Ascending aorta (tissue), 2 donors: ENCODE data around the gene ATP1A2. TPM values are rescaled to one million over a fixed set of nuclear protein-coding genes. Genes with fewer than 3 reads are reported as not detected.

Source experiments
- DNase-seq, 2 donors: peaks; one replicate each; pipeline ENCODE4 v3.0.0-alpha.2; 2019; ENCODE audit warnings: low spot score in 2 of 2
- H3K27ac ChIP-seq, 2 donors: fragments of 200-600 bp; sonication (generic); one replicate each; pipeline ENCODE4 v1.5.1; 2016 to 2017; ENCODE audit warnings: mild to moderate bottlenecking in 1 of 2
- H3K27me3 ChIP-seq: fragments of 200-600 bp; sonication (generic); one replicate; pipeline ENCODE4 v1.5.1; 2017
- H3K36me3 ChIP-seq, 2 donors: fragments of 200-600 bp; sonication (generic); one replicate each; pipeline ENCODE4 v1.5.1; 2016
- H3K4me1 ChIP-seq, 2 donors: fragments of 200-600 bp; sonication (generic); one replicate each; pipeline ENCODE4 v1.5.1; 2016 to 2017; ENCODE audit warnings: mild to moderate bottlenecking in 1 of 2
- H3K4me3 ChIP-seq, 2 donors: fragments of 200-600 bp; sonication (generic); one replicate each; pipeline ENCODE4 v1.5.1; 2016 to 2017; ENCODE audit warnings: mild to moderate bottlenecking in 1 of 2
- H3K9me3 ChIP-seq, 2 donors: fragments of 200-600 bp; sonication (generic); one replicate each; pipeline ENCODE4 v1.5.1; 2016
- intact Hi-C: fragments of 100-400 bp; cut with DNase I; formaldehyde crosslinking; loops from one replicate; pipeline ENCODE4 v1.15.1; 2023
- total RNA-seq: library from RNA; depleted of rRNA; stranded (reverse); fragments of >200 nt; gene quantifications from one replicate; pipeline ENCODE4 v1.1.0, GENCODE V29; 2016
- TF ChIP-seq, protein P1 (sequence below), 3 experiments: fragments of 200-600 bp in 2 of 3; fragments of 450-650 bp in 1 of 3; sonication (generic) in 2 of 3; IDR thresholded peaks; one replicate each; pipeline ENCODE4 v1.5.1; 2016 to 2019; ENCODE audit warnings: antibody characterized with exemption in 3 of 3, mild to moderate bottlenecking in 1 of 3, moderate library complexity in 1 of 3

ATP1A2 gene
- total RNA-seq, 1 donor from 2014 or later = 316 TPM

- intact Hi-C loops = loop anchor here (10.0 kb wide), 1 partner anchor 59 kb away; no protein-coding TSS in a partner anchor
- DNase-seq = peak in 1 of 2 donors; percentile 42
- no peak overlapping the region for H3K4me3 ChIP-seq
- TF ChIP-seq, protein P1, sequence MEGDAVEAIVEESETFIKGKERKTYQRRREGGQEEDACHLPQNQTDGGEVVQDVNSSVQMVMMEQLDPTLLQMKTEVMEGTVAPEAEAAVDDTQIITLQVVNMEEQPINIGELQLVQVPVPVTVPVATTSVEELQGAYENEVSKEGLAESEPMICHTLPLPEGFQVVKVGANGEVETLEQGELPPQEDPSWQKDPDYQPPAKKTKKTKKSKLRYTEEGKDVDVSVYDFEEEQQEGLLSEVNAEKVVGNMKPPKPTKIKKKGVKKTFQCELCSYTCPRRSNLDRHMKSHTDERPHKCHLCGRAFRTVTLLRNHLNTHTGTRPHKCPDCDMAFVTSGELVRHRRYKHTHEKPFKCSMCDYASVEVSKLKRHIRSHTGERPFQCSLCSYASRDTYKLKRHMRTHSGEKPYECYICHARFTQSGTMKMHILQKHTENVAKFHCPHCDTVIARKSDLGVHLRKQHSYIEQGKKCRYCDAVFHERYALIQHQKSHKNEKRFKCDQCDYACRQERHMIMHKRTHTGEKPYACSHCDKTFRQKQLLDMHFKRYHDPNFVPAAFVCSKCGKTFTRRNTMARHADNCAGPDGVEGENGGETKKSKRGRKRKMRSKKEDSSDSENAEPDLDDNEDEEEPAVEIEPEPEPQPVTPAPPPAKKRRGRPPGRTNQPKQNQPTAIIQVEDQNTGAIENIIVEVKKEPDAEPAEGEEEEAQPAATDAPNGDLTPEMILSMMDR (IDR thresholded peaks at IDR 0.05) = no peak
- H3K4me1 ChIP-seq = no peaks in the 10 kb centered on the region
- no peaks in the 10 kb centered on the region for H3K27me3 ChIP-seq
- H3K27ac ChIP-seq = no peak overlapping the region
- H3K36me3 ChIP-seq = no peaks in the 10 kb centered on the region
- no peaks in the 10 kb centered on the region for H3K9me3 ChIP-seq
These were observed 48.6 kb downstream of the ATP1A2 start for GRCh38 chr1:160164121-160164520.

- DNase-seq = peak in 1 of 2 donors; percentile 22
- Histone ChIP-seq H3K4me1 (no peaks in the 10 kb centered on the region), H3K27ac (no peak overlapping the region), H3K4me3 (no peak overlapping the region), H3K27me3 (no peaks in the 10 kb centered on the region), H3K36me3 (no peaks in the 10 kb centered on the region), H3K9me3 (no peaks in the 10 kb centered on the region)
- intact Hi-C loops = loop anchor here (10.0 kb wide), 1 partner anchor 62 kb away; no protein-coding TSS in a partner anchor
- TF ChIP-seq, protein P1 (IDR thresholded peaks at IDR 0.05) = no peak
These were observed 50.8 kb downstream of the ATP1A2 start for GRCh38 chr1:160166166-160166868.

GRCh38 chr1:160167056-160167455, 51.5 kb downstream of the ATP1A2 start:
- H3K4me3 ChIP-seq = no peak overlapping the region
- intact Hi-C loops = loop anchor here (10.0 kb wide), 1 partner anchor 62 kb away; no protein-coding TSS in a partner anchor

DNA sequence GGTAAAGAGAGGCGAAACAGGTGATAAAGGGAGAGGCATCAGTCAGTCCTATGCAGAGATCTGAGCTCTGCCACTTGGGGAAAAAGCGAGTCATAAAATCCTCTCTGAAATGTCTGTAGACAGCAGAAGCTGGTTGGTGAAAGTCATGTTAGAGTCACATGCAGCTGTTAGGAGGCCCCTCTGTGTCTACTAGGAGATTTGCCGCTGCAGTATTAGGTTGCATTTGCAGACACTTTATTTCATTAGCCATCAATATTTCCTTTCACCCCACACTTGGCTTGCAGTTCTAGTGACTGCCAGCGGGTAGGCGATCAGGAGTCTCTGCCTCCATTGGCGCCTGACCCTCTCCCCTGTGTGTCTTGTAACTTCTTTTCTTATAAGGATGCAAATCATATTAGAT, 52.0 kb downstream of the ATP1A2 start:
- no peaks in the 10 kb centered on the region for H3K27me3 ChIP-seq
- no peak overlapping the region for H3K27ac ChIP-seq
- peak in 1 of 2 donors; percentile 9 for DNase-seq
- H3K36me3 ChIP-seq = no peaks in the 10 kb centered on the region
- TF ChIP-seq, protein P1 (IDR thresholded peaks at IDR 0.05) = no peak
- H3K4me1 ChIP-seq = no peaks in the 10 kb centered on the region
- intact Hi-C loops = loop anchor here (10.0 kb wide), 1 partner anchor 63 kb away; no protein-coding TSS in a partner anchor
- no peak overlapping the region for H3K4me3 ChIP-seq
- H3K9me3 ChIP-seq = no peaks in the 10 kb centered on the region

More at GRCh38 chr1:160167056-160167455, 51.5 kb downstream of the ATP1A2 start:
- Histone ChIP-seq H3K27ac (no peak overlapping the region), H3K27me3 (no peaks in the 10 kb centered on the region), H3K36me3 (no peaks in the 10 kb centered on the region), H3K4me1 (no peaks in the 10 kb centered on the region), H3K9me3 (no peaks in the 10 kb centered on the region)
- TF ChIP-seq, protein P1 (IDR thresholded peaks at IDR 0.05) = no peak
- DNase-seq = peak in 1 of 2 donors; percentile 55

DNA sequence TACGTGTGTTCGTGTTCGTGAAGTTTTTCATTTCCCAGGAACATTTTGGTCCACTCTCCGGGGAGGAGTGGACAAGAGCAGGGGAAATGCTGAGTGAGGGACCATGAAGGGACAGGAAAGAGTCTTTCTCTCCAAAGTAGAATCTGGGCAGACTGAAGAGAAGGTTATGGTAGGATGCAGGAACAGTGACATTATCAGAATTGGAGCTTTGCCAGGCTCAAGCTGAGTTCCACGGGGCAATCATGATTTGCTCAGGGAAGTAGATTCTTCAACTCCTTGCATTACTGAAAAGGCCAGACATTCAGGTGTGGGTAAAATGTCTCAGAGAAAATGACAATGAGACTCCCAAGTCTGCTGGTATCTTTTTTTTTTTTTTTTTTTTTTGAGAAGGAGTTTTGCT, 52.5 kb downstream of the ATP1A2 start:
- intact Hi-C loops = loop anchor here (10.0 kb wide), 1 partner anchor 63 kb away; no protein-coding TSS in a partner anchor
- no peaks in the 10 kb centered on the region for H3K27me3 ChIP-seq

More for the DNA sequence above, 52.5 kb downstream of the ATP1A2 start:
- Histone ChIP-seq H3K36me3 (no peaks in the 10 kb centered on the region), H3K4me1 (no peaks in the 10 kb centered on the region), H3K9me3 (no peaks in the 10 kb centered on the region), H3K4me3 (no peak overlapping the region), H3K27ac (no peak overlapping the region)
- TF ChIP-seq, protein P1 (IDR thresholded peaks at IDR 0.05) = no peak
- DNase-seq = peak in 1 of 2 donors; percentile 5
